HG03025 (cell line): ENCODE results near the gene CEP350.

Source experiments
- ATAC-seq: cut with Tn5 transposase; IDR thresholded peaks from one replicate; pipeline ENCODE4 v1.9.1; 2021; ENCODE audit warnings: mild to moderate bottlenecking, moderate library complexity; ENCODE audit not compliant: unreplicated experiment, low FRiP score

CEP350 gene

GRCh38 chr1:179954493-179955286 is at the start of gene CEP350:
Gene CEP350 (plus strand): TSS chr1:179954810. CDS start chr1:179986182, 31,372 bp downstream.
- ATAC-seq: peak; percentile 88

- no peak for ATAC-seq
These were observed 43.7 kb upstream of the CEP350 start for GRCh38 chr1:179910934-179911333.

- ATAC-seq: no peak
These were observed 42.8 kb upstream of the CEP350 start for GRCh38 chr1:179911812-179912211.

GRCh38 chr1:179917601-179918429 is 36.8 kb upstream of the CEP350 start:
- no peak for ATAC-seq

GRCh38 chr1:179921472-179921871 is 33.1 kb upstream of the CEP350 start:
- no peak for ATAC-seq

GRCh38 chr1:179921981-179922872 is 32.4 kb upstream of the CEP350 start:
- ATAC-seq: no peak

GRCh38 chr1:179923029-179923428 is 31.6 kb upstream of the CEP350 start:
- ATAC-seq: no peak

- ATAC-seq: no peak
These were observed 30.3 kb upstream of the CEP350 start for GRCh38 chr1:179924268-179924667.

GRCh38 chr1:179925302-179925701 is 29.3 kb upstream of the CEP350 start:
- no peak for ATAC-seq

GRCh38 chr1:179925922-179926849 is 28.4 kb upstream of the CEP350 start:
- no peak for ATAC-seq

GRCh38 chr1:179926850-179927205 is 27.8 kb upstream of the CEP350 start:
- no peak for ATAC-seq

- no peak for ATAC-seq
These were observed 24.4 kb upstream of the CEP350 start for GRCh38 chr1:179929955-179930798.

- no peak for ATAC-seq
These were observed 23.7 kb upstream of the CEP350 start for GRCh38 chr1:179930867-179931266.

GRCh38 chr1:179933219-179933618 is 21.4 kb upstream of the CEP350 start:
- ATAC-seq: no peak

- ATAC-seq: no peak
These were observed 18.6 kb upstream of the CEP350 start for GRCh38 chr1:179935909-179936496.

GRCh38 chr1:179937668-179938254 is 16.8 kb upstream of the CEP350 start:
- no peak for ATAC-seq

- no peak for ATAC-seq
These were observed 15.9 kb upstream of the CEP350 start for GRCh38 chr1:179938752-179939151.

- ATAC-seq: no peak
These were observed 14.7 kb upstream of the CEP350 start for GRCh38 chr1:179939941-179940340.
